ENCODE measurements around the gene TMPO. TPM values are rescaled to one million over a fixed set of nuclear protein-coding genes. Genes with fewer than 3 reads are reported as not detected.

TMPO gene
- total RNA-seq, 6 experiments from 2014 or later, result 19.8 to 43.2 (median 29.9) TPM

GRCh38 chr12:98581101-98581500, 65.7 kb downstream of the TMPO start:
- H3K4me1 ChIP-seq, result peaks cover 0 to 6% (median 0%) of the 10 kb centered on the region in 4 donors
- H3K27me3 ChIP-seq, result no peaks in the 10 kb centered on the region
- no peak overlapping the region for H3K4me3 ChIP-seq
- no peaks in the 10 kb centered on the region for H3K36me3 ChIP-seq
- TF ChIP-seq, protein P1, sequence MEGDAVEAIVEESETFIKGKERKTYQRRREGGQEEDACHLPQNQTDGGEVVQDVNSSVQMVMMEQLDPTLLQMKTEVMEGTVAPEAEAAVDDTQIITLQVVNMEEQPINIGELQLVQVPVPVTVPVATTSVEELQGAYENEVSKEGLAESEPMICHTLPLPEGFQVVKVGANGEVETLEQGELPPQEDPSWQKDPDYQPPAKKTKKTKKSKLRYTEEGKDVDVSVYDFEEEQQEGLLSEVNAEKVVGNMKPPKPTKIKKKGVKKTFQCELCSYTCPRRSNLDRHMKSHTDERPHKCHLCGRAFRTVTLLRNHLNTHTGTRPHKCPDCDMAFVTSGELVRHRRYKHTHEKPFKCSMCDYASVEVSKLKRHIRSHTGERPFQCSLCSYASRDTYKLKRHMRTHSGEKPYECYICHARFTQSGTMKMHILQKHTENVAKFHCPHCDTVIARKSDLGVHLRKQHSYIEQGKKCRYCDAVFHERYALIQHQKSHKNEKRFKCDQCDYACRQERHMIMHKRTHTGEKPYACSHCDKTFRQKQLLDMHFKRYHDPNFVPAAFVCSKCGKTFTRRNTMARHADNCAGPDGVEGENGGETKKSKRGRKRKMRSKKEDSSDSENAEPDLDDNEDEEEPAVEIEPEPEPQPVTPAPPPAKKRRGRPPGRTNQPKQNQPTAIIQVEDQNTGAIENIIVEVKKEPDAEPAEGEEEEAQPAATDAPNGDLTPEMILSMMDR (IDR thresholded peaks at IDR 0.05), result no peak
- no peak for TF ChIP-seq POLR2A (IDR thresholded peaks at IDR 0.05)
- WGBS (ENCODE audit: insufficient coverage, low coverage, low lambda C conversion rate, missing lambda C conversion rate), result 70% methylated on average over 1 of the region's 1 CpG
- ATAC-seq (no peak), DNase-seq (no peak)
- intact Hi-C loops (cut with DNase I), result no loop called here
- no peak overlapping the region for H3K27ac ChIP-seq
- H3K9me3 ChIP-seq, result no peaks in the 10 kb centered on the region

GRCh38 chr12:98582093-98582492, 66.7 kb downstream of the TMPO start:
- Histone ChIP-seq H3K4me3 (no peak overlapping the region), H3K27me3 (no peaks in the 10 kb centered on the region), H3K9me3 (no peaks in the 10 kb centered on the region), H3K4me1 (peaks cover 0 to 6% (median 0%) of the 10 kb centered on the region in 4 donors), H3K27ac (no peak overlapping the region), H3K36me3 (no peaks in the 10 kb centered on the region)
- DNase-seq (no peak), ATAC-seq (no peak)
- WGBS (ENCODE audit: insufficient coverage, low coverage, low lambda C conversion rate, missing lambda C conversion rate), result 82% methylated on average over 6 of the region's 6 CpGs
- TF ChIP-seq, protein P1 (IDR thresholded peaks at IDR 0.05), result no peak
- TF ChIP-seq POLR2A (IDR thresholded peaks at IDR 0.05), result no peak
- intact Hi-C loops (cut with DNase I), result no loop called here

DNA sequence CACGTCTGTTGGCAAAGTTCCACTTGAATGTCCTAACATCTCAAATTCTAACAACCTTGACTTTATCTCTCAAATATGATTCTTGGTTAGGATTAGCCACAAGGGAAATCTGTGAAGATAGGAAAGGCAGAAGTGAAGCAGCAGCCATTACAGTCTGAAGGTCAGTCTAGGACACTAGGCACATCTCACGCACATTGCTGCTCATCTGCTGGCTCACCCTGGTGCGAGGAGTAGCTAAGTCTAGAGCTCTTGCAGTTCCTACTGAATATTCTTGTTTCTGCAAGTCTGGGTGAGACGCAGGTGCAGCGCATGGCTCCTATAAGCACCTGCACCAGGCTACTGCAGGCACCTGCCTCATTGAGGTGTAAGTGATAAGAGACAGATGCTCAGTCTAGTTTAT, 71.7 kb downstream of the TMPO start:
- no peaks in the 10 kb centered on the region for H3K27me3 ChIP-seq
- no peaks in the 10 kb centered on the region for H3K9me3 ChIP-seq
- no peak for TF ChIP-seq POLR2A (IDR thresholded peaks at IDR 0.05)
- TF ChIP-seq, protein P1 (IDR thresholded peaks at IDR 0.05), result no peak
- 71% methylated on average over 3 of the region's 5 CpGs for WGBS (ENCODE audit: insufficient coverage, low coverage, low lambda C conversion rate, missing lambda C conversion rate)
- no peak for DNase-seq
- H3K4me1 ChIP-seq, result no peaks in the 10 kb centered on the region
- no peaks in the 10 kb centered on the region for H3K36me3 ChIP-seq
- no peak for ATAC-seq
- intact Hi-C loops (cut with DNase I), result no loop called here
- no peak overlapping the region for H3K4me3 ChIP-seq
- H3K27ac ChIP-seq, result no peak overlapping the region

DNA sequence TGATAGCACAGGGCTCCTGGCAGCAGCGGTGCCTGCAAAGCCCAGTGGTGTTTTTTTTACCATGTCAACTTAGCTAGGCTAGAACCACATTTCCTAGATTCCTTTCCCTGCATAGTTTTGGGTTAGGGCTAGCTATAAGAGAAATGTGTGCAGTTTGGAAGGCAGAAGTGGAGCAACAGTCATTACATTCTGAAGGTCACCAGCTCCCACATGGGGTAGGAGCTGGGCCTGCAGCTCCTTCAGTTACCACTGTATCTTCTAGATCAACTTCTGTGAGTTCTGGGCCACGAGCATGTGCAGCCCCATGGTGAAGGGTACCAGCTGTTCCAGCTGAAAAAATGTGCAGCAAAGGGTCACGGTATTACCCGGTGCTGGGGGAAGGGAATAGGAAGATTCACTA, 75.8 kb downstream of the TMPO start:
- 71% methylated on average over 4 of the region's 4 CpGs for WGBS (ENCODE audit: insufficient coverage, low coverage, low lambda C conversion rate, missing lambda C conversion rate)
- intact Hi-C loops (cut with DNase I), result no loop called here
- no peaks in the 10 kb centered on the region for H3K9me3 ChIP-seq
- H3K36me3 ChIP-seq, result peaks cover 0 to 6% (median 2%) of the 10 kb centered on the region in 4 donors
- DNase-seq (no peak), ATAC-seq (no peak)
- H3K4me3 ChIP-seq, result no peak overlapping the region
- peaks cover 0 to 12% (median 5%) of the 10 kb centered on the region in 4 donors for H3K4me1 ChIP-seq
- no peak overlapping the region for H3K27ac ChIP-seq
- H3K27me3 ChIP-seq, result no peaks in the 10 kb centered on the region
- TF ChIP-seq POLR2A (IDR thresholded peaks at IDR 0.05), result no peak
- TF ChIP-seq, protein P1 (IDR thresholded peaks at IDR 0.05), result no peak

Data from right lobe of liver (tissue), 6 donors.